H1 (cell line): ENCODE measurements around the gene SYNPR. TPM values are rescaled to one million over a fixed set of nuclear protein-coding genes. Genes with fewer than 3 reads are reported as not detected.

Source experiments
- PHF8 ChIP-seq: fragments of 200-600 bp; sonication (generic); conservative IDR thresholded peaks from 2 replicates; pipeline ENCODE4 v1.7.1; 2012; ENCODE audit warnings: low read depth, mild to moderate bottlenecking, inconsistent platforms, low read length, moderate library complexity
- SP2 ChIP-seq: IDR thresholded peaks from 2 replicates; pipeline ENCODE4 v1.6.1; 2012; ENCODE audit warnings: mild to moderate bottlenecking, low read length, inconsistent platforms
- polyA plus RNA-seq, 7 experiments: library from polyadenylated mRNA; depleted of rRNA in 3 of 7; stranded (reverse) in 5 of 7; unstranded in 2 of 7; fragments of >200 nt in 5 of 7; fragments of 200-250 nt in 2 of 7; gene quantifications; 1 replicate in 5 of 7; 2 replicates in 1 of 7; 4 replicates in 1 of 7; pipeline versions ENCODE4 v1.2.1 to v1.2.3, GENCODE V29; 2011 to 2013; ENCODE audit warnings: missing spikeins in 2 of 7, mixed read lengths in 2 of 7
- total RNA-seq: library from RNA; stranded (reverse); fragmentation: NEBNext Ultra II Directional; extraction: Animal tissue kit (Norgen Biotek cat#: 25700); gene quantifications from 2 replicates; pipeline ENCODE4 v1.2.1, GENCODE V29; 2021

The SYNPR gene
- total and polyA plus RNA-seq, 2 of the 8 experiments (the other 6 are each of a cell fraction or from before 2014, with no cell fraction given), result 0.39 to 0.99 TPM

DNA sequence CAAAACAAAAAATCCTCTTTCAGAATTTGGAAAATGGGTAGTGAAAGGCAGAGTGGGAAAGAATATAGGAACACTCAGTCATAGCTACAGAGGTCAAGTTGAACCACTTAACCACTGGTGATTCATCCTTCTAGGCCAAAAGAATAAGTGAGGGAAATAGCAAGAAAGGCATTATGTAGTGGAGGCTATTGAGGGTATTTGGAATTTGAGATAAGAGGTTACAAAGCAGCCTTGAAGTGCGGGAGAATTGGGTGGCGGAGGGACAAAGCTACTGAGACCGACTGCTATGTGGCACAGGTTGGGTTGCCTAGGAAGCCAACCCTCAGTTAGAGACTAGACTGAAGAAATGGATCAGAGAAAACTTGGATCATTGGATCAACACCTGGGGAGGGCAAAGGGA lies 109.5 kb downstream of the SYNPR start (continued):
- TF ChIP-seq SP2, result no peak
- no peak for TF ChIP-seq PHF8
